Inflammatory macrophage treated with lipopolysaccharide for 4 hours (primary cell): Measurements from ENCODE around the gene RPRD1B.
"Not testable (repeated sequence)": the region's sequence is repeated elsewhere in the genome, so short reads cannot be mapped to it uniquely, and the experiment has no call there.

ENCODE experiments used
- DNase-seq: peaks from one replicate; pipeline ENCODE4 v3.0.0-alpha.2; 2020

RPRD1B gene

DNA sequence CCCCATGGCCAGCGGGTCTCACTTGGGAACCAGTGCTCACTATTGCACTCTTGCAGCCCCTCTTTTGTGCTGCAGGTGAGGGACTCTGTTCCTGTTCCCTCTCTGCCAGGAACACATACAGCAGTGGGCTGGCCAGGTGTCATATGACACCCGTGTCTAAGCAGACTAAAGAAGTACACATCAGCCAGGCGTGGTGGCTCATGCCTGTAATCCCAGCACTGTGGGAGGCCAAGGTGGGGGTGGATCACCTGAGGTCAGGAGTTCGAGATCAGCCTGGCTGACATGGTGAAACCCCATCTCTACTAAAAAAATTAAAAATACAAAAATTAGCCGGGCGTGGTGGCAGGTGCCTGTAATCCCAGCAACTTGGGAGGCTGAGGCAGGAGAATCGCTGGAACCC lies 74.4 kb downstream of the RPRD1B start:
- DNase-seq = not testable (repeated sequence)

- no peak for DNase-seq
Observed at GRCh38 chr20:38108438-38108985, 75.0 kb downstream of the RPRD1B start.

DNA sequence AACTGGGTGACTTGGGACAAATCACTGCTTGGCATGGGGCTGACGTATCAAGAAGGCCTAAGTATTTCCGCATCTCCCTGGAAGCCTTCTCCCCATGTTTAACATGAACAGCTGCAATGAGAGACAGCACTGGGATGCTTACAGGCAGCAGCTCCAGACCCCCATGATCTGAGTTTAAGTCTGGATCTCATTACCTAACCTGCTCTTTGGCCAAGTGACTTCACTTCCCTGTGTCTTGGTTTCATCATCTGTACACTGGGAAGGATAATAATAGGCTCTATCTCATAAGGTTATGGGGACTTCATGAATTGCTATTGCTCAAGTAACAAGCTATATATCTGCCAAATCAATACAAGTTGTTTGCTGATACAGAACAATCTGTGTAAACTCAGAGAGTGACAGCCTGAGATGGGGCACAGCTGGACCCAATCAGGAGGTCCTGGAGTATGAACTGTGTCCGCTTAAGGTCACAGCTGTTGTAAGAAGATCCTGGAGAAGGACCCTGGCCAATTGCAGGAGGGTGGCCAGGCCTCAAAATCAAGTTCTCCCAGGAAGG lies 75.5 kb downstream of the RPRD1B start:
- peak; percentile 78 for DNase-seq

DNA sequence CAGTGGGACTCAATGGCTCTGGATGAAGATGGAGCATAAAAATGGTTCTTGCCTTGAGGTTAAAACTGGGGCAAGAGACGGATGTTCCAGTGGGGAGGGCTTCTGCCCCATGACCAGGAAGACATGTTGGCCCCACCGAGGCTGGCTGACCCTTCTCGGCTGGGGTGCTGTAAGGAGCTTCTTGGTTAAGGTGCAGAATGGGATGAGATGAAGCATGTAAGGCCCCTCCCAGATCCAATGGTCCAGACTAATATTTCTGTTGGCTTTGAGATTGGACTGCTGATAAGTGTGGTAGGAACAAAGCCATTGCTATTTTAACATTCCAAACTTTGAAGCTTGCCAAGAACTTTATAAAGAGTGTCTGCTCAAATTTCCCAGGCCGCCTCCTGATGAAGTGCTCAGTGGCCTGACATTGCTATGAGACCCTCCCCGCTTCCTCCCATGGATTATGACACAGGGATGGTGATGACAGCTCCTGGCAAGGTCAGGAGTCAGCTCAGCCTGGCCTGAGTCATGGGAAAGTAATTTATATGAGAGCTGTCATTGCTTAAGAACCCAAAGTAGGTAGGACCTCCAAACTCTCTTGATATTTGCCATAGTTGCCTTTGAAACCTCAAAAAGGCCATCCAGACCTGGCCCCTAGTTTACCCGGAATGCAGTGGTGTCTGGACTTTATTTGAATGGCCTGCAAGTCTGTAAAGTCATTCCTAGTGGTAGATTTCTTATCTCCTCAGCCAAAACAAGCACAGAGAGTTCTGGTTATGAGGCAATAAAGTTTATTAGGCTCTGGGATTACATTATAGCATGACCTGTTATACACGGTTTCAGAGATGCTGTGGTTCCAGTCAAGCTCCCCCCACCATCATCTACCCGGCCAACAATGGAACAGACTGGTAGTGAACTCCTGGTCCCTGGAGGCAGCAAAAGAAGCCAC lies 76.3 kb downstream of the RPRD1B start:
- peak; percentile 87 for DNase-seq

GRCh38 chr20:38110525-38111178 lies 77.1 kb downstream of the RPRD1B start:
- no peak for DNase-seq

GRCh38 chr20:38111366-38112232 lies 78.1 kb downstream of the RPRD1B start:
- no peak for DNase-seq

- no peak for DNase-seq
Observed at GRCh38 chr20:38112261-38112929, 78.8 kb downstream of the RPRD1B start.

DNA sequence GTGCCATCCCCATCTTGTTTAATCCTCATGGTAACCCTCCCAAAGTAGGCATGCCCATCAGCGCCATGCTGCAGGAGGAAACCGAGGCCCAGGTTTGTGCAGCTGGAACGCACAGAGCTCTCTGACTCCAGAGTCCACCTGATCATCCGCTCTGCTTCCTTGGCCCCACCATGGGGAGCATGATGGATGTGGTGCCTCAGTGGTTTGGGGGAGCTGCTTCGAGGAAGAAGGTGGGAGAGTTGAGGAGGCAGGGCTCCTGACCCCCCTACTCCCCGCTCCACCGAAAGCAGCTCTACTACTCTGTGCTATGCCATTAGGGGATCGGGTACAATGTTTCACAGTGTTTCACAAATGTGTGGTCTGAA lies 79.4 kb downstream of the RPRD1B start:
- no peak for DNase-seq

GRCh38 chr20:38113401-38114325 lies 80.1 kb downstream of the RPRD1B start:
- DNase-seq = peak; percentile 73

- peak; percentile 39 for DNase-seq
Observed at GRCh38 chr20:38114353-38114791, 80.8 kb downstream of the RPRD1B start.

DNA sequence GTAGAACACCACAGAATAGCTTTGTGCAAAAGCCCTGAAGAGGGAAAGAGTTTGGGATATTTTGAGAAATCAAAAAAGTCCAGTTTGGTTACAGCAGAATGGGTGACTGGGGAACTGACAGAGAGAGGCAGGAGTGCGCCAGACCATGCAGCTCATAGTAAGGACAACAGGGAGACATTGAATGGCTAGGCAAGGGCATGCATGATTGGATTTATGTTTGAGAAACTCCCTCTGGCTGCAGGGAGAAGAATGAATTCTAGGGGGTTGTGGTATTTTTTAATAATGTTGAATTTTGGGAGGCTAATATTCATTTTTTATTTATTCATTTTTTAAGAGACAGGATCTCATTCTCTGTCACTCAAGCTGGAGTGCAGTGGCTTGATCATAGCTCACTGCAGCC lies 81.7 kb downstream of the RPRD1B start:
- no peak for DNase-seq

- DNase-seq = no peak
Observed at GRCh38 chr20:38115896-38116295, 82.3 kb downstream of the RPRD1B start.

- no peak for DNase-seq
Observed at GRCh38 chr20:38116409-38117165, 83.0 kb downstream of the RPRD1B start.

GRCh38 chr20:38117205-38117604 lies 83.7 kb downstream of the RPRD1B start:
- DNase-seq = peak; percentile 28

- DNase-seq = no peak
Observed at GRCh38 chr20:38117635-38118034, 84.1 kb downstream of the RPRD1B start.

- no peak for DNase-seq
Observed at GRCh38 chr20:38119446-38119845, 85.9 kb downstream of the RPRD1B start.

DNA sequence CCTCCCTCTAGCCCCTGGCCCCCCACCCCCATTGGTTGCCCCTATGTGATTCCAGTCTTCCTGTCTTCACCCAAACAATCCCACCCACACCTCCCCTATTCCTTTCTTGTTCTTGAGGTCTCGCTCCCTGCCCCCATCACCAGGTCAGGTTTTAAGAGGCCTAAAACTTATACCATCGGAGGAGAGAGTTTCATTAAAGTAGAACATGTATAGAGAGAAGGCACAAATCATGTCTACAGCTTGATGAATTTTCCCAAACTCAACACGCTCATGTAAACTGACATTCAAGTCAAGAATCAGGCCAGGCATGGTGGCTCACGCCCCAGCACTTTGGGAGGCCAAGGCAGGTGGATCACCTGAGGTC lies 87.1 kb downstream of the RPRD1B start:
- DNase-seq = no peak

DNA sequence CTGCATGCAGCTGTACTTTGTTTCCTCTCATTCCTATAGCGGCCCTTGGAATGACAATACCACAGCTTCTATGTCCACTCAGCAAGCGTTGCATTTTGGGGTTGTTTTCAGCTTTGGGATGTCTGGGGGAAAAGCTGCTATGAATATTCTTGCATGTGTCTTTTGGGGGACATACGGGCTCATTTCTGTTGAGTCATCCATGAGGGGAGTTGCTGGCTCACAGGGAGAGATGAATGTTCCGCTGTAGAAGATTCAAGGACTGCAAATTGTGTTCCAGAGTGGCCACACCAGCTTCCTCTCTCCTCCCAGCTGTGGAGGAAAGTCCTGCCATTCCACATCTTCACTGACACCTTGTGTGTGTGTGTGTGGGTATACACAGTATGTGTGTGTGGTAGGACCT lies 88.2 kb downstream of the RPRD1B start:
- DNase-seq = no peak

DNA sequence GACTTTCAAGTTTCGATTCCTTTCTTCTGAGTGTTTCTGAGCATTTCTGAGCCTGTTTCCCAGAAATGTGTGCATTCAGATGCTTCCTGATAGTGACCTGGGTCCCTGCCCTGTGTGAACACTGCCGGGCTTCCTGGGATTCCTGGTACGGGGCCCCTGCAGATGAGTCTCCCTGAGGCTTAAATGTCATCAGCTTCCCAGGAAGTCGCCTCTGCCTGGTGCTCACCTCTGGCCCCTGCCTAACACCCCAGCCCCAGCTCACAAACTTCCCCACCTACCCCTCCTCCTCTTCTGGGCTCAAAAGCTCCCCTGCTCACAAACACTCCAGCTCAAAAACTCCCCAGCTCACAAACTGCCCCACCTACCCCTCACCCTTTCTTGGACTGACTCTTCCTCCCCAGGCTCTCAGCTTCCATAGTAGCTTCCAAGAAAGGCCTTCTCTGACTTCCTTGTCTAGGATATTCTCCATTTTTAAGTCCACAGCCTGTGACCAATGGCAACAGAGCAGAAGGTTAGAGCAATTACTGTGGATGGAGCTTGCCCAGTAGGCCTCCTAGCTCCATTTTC lies 89.6 kb downstream of the RPRD1B start:
- no peak for DNase-seq
